ENCODE results near the gene LRRC75A. TPM values are rescaled to one million over a fixed set of nuclear protein-coding genes. Genes with fewer than 3 reads are reported as not detected.
A peak's percentile ranks its signal among the peaks of the same experiment; 100 is the strongest.

LRRC75A gene
- total RNA-seq, 6 experiments from 2014 or later = 0.14 to 0.57 (median 0.27) TPM

DNA sequence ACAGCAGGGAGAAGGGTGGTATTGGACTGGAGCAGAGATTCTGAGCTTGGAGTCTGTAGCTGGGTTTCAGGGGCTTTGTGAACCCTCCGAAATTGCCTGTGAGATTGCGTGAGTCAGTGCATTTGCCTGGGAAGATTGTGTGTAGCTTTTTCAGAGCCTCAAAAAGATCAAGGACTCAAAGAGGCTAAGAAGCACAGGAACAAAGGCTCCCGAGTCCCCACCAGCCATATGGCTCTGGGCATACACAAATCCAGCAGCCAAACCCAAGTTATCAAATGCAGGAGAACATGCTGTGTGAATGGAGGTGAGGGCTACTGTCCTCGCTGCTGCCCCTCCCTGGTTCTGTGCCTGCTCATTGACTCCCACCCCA, 3.0 kb downstream of the LRRC75A start:
- Mint-ChIP-seq H3K27ac (no peak overlapping the region), H3K9me3 (no peaks in the 10 kb centered on the region)

DNA sequence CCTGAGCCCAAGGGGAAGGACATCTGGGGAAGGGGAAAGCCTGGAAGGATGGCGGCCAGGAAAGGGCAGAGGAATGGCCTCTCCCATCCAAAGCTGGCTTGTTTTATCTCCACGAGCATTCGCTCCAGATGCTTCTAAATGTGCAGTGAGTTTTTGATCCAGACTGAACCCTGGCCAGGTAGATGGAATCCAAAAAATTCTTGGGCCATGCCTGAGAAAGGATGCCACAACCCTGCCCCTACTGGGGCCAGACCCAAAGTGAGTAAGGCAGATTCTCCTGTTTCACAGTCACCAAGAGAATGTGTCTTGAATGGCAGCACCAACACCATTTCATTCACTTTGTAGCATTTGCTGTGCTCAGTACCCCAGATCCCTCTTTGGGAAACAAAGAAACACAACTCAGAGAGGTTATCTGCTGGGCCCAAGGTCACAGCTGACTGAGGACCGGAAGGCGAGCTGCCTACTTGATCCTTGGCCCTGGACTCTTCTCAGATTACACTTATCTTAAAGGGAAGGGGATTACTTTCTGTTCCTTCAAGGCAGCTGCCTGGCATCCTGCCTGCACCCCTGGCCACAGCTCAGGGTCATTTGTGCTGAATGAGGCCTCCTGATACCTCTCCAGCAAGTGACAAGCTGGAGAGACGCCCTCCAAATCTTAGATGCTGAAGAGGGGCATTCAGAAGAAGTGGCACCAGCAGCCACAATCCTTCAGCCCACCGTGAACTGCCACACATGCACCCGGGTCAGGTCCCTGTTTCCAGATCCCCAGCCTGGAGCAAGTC, 3.6 kb downstream of the LRRC75A start:
- Mint-ChIP-seq H3K4me3 (no peak overlapping the region), H3K36me3 (ENCODE audit: low read depth) (no peaks in the 10 kb centered on the region), H3K27ac (no peak overlapping the region), H3K4me1 (ENCODE audit: low read depth) (peaks cover 18% of the 10 kb centered on the region), H3K9me3 (no peaks in the 10 kb centered on the region), H3K27me3 (ENCODE audit: insufficient read depth) (peaks cover 12% of the 10 kb centered on the region)
- DNase-seq = no peak
- TF ChIP-seq, protein P1, sequence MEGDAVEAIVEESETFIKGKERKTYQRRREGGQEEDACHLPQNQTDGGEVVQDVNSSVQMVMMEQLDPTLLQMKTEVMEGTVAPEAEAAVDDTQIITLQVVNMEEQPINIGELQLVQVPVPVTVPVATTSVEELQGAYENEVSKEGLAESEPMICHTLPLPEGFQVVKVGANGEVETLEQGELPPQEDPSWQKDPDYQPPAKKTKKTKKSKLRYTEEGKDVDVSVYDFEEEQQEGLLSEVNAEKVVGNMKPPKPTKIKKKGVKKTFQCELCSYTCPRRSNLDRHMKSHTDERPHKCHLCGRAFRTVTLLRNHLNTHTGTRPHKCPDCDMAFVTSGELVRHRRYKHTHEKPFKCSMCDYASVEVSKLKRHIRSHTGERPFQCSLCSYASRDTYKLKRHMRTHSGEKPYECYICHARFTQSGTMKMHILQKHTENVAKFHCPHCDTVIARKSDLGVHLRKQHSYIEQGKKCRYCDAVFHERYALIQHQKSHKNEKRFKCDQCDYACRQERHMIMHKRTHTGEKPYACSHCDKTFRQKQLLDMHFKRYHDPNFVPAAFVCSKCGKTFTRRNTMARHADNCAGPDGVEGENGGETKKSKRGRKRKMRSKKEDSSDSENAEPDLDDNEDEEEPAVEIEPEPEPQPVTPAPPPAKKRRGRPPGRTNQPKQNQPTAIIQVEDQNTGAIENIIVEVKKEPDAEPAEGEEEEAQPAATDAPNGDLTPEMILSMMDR (IDR thresholded peaks at IDR 0.05) = no peak

More for the DNA sequence above, 3.0 kb downstream of the LRRC75A start:
- no peaks in the 10 kb centered on the region for H3K36me3 Mint-ChIP-seq (ENCODE audit: low read depth)
- H3K27me3 Mint-ChIP-seq (ENCODE audit: insufficient read depth) = peaks cover 12% of the 10 kb centered on the region
- DNase-seq = no peak
- TF ChIP-seq, protein P1 (IDR thresholded peaks at IDR 0.05) = no peak
- H3K4me3 Mint-ChIP-seq = no peak overlapping the region
- H3K4me1 Mint-ChIP-seq (ENCODE audit: low read depth) = peaks cover 18% of the 10 kb centered on the region

DNA sequence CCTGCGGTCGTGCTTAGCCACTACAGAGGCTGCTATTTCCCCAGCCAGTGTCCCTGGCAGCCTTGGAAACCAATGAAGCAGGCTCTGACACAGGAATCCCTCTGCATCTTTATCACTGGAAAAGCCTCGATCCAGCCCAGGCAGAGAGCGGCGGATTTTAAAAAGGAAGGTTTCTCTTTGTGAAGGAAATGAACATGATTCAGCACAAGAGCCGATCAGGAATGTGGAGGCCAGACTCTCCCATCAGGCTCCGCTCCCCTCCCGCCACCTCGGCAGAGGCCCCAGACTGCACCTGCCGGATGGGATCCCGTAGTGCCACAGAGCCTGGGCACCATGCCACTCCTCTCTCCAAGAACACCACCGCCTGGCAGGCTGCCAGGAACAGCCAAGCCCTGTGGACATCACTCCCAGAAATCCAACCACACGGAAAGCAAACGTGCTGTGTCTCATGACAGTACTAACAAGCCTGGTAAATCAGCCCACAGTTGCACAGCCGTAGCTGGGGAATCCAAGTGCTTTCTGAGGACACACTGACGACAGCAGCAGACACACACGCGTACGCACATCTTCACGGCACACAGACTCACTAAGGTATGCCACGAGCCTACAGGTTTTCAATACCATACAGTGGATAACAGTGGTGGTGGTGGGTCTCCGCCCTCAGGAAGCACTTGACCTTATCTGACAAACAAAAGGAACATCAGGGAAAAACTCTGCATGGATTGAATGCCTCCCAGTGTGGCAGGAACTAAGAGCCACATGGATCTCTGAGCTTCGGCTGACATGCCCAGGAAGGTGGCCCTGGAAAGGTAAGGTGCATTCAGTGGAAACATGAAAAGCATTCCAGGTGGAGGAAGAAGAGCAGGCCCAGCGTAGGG, 5.4 kb downstream of the LRRC75A start:
- DNase-seq = peak; percentile 20
- H3K4me1 Mint-ChIP-seq (ENCODE audit: low read depth) = peaks cover 18% of the 10 kb centered on the region
- peak overlapping the region; percentile 63 for H3K4me3 Mint-ChIP-seq
- TF ChIP-seq, protein P1 (IDR thresholded peaks at IDR 0.05) = no peak
- no peaks in the 10 kb centered on the region for H3K36me3 Mint-ChIP-seq (ENCODE audit: low read depth)
- H3K9me3 Mint-ChIP-seq = no peaks in the 10 kb centered on the region
- peaks cover 12% of the 10 kb centered on the region for H3K27me3 Mint-ChIP-seq (ENCODE audit: insufficient read depth)
- peak overlapping the region; percentile 75; the same call in 1 of the 2 replicates for H3K27ac Mint-ChIP-seq

DNA sequence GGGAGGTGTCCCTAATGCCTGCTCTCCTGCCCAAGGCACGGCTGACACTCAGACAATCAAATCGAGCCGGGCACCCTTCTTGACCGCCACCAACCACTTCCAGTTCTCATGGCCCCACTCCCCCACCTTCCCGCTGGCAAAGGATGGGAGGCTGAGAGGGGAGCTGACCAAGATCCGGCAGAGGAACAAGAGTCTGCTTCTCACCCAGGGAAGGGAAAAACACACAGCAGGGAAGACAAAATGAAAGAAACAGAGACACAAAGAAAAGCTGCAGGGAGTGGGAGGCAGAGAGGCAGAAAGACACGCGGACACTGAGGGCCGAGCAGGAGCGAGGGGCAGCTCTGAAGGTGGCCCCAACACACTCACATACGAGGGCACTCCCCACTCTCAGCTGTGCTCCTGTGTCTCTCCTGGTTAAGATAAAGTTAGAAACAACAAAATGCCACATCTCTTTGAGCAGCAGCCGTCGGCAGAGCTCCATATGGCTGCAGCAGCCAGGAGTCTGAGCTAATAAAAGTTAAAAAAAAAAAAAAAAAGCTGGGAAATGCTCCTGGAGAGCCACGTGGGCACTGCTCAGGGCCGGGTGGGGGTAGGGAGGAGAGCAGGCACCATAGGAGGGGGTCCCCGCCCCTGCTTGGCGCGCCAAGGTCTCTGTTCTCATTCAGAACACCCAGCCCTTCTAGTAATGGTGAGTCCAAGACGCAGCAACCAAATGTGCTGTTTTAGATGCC, 7.4 kb downstream of the LRRC75A start:
- TF ChIP-seq, protein P1 (IDR thresholded peaks at IDR 0.05) = no peak
- Mint-ChIP-seq H3K27me3 (ENCODE audit: insufficient read depth) (peaks cover 2% of the 10 kb centered on the region), H3K36me3 (ENCODE audit: low read depth) (no peaks in the 10 kb centered on the region), H3K4me1 (ENCODE audit: low read depth) (peaks cover 18% of the 10 kb centered on the region), H3K27ac (peak overlapping the region; percentile 14; the same call in 1 of the 2 replicates), H3K4me3 (peak overlapping the region; percentile 6; the same call in 1 of the 2 replicates), H3K9me3 (no peaks in the 10 kb centered on the region)
- no peak for DNase-seq

DNA sequence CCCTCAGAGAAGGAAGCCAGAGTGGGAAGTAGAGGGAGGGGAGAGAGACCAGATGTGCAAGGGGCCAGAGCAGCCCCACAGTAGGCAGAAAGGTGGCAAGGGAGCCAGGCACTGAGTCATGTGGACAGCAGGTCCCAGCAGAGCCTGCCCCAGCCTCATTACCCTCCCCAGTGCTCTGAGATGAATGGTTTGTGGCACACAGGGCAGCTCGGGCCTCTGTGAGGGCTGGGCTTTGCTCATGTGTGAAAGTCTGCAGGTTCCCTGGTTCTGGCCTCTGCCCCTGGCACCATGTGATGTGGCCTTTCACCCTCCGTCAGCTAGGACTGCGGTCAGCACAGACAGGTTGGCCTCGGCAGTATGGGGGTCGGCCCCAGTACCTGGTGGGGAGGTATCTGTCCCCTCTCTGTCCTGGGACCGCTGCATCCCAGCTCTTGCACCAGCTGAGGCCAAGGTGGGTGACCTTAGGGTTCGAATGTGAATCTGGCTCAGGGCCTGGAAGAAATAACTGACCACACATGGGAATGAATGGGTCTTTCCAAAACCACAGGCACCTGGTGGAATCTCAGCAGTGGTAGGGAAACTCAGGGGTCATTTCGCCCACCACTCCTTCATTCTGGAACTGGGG, 8.9 kb downstream of the LRRC75A start:
- Mint-ChIP-seq H3K27ac (no peak overlapping the region), H3K36me3 (ENCODE audit: low read depth) (no peaks in the 10 kb centered on the region), H3K27me3 (ENCODE audit: insufficient read depth) (peaks cover 2% of the 10 kb centered on the region), H3K4me1 (ENCODE audit: low read depth) (peaks cover 31% of the 10 kb centered on the region), H3K9me3 (no peaks in the 10 kb centered on the region), H3K4me3 (no peak overlapping the region)
- TF ChIP-seq, protein P1 (IDR thresholded peaks at IDR 0.05) = no peak
- no peak for DNase-seq
